Left ventricle myocardium inferior (tissue), 1 donor: ENCODE data around the gene DZIP1. TPM values are rescaled to one million over a fixed set of nuclear protein-coding genes. Genes with fewer than 3 reads are reported as not detected.
"Not testable (repeated sequence)": the region's sequence is repeated elsewhere in the genome, so short reads cannot be mapped to it uniquely, and the experiment has no call there.

ENCODE experiments used
- DNase-seq: peaks from one replicate; pipeline ENCODE4 v3.0.0-alpha.2; 2020
- H3K27ac ChIP-seq: fragments of 200-600 bp; replicated peaks from 2 replicates; pipeline ENCODE4 v1.8.0; 2021
- H3K27me3 ChIP-seq: fragments of 200-600 bp; 2 replicates; pipeline ENCODE4 v1.8.0; 2021; ENCODE audit warnings: low read depth
- H3K36me3 ChIP-seq: fragments of 200-600 bp; 2 replicates; pipeline ENCODE4 v1.8.0; 2021
- H3K4me1 ChIP-seq: fragments of 200-600 bp; 2 replicates; pipeline ENCODE4 v1.8.0; 2021
- H3K4me3 ChIP-seq: fragments of 200-600 bp; 2 replicates; pipeline ENCODE4 v1.8.0; 2021; ENCODE audit warnings: mild to moderate bottlenecking, moderate library complexity
- H3K9me3 ChIP-seq: fragments of 200-600 bp; replicated peaks from 2 replicates; pipeline ENCODE4 v1.8.0; 2021
- CTCF ChIP-seq: fragments of 200-600 bp; IDR thresholded peaks from 2 replicates; pipeline ENCODE4 v1.8.0; 2021; ENCODE audit warnings: antibody characterized with exemption, mild to moderate bottlenecking, borderline replicate concordance
- intact Hi-C: fragments of 100-400 bp; cut with micrococcal nuclease; formaldehyde crosslinking; loops from one replicate; pipeline ENCODE4 v1.11.0; 2022
- total RNA-seq: library from RNA; stranded (reverse); fragmentation: NEBNext Ultra II Directional; extraction: Animal tissue kit (Norgen Biotek cat#: 25700); gene quantifications from one replicate; pipeline ENCODE4 v1.2.1, GENCODE V29; 2021
- donor health status: DM: no; HTN: yes; CAD: no; lungs with severe emphysema.

DZIP1 gene
- total RNA-seq, 1 donor from 2014 or later: 3.8 TPM

GRCh38 chr13:95678967-95679366, 34.5 kb upstream of the DZIP1 start:
- H3K36me3 ChIP-seq: no peaks in the 10 kb centered on the region
- no peak for DNase-seq
- H3K27ac ChIP-seq: peak overlapping the region; percentile 96
- intact Hi-C loops: no loop called here
- peaks cover 93% of the 10 kb centered on the region for H3K4me1 ChIP-seq
- peak overlapping the region; percentile 93 for H3K4me3 ChIP-seq
- no peaks in the 10 kb centered on the region for H3K27me3 ChIP-seq
- TF ChIP-seq CTCF: no peak
- peaks cover under 1% of the 10 kb centered on the region for H3K9me3 ChIP-seq

GRCh38 chr13:95677564-95678266, 33.2 kb upstream of the DZIP1 start:
- H3K9me3 ChIP-seq: peaks cover 12% of the 10 kb centered on the region
- no peaks in the 10 kb centered on the region for H3K27me3 ChIP-seq
- DNase-seq: no peak
- peak overlapping the region; percentile 93 for H3K4me3 ChIP-seq
- peaks cover 97% of the 10 kb centered on the region for H3K4me1 ChIP-seq
- intact Hi-C loops: no loop called here
- TF ChIP-seq CTCF: no peak
- H3K27ac ChIP-seq: peak overlapping the region; percentile 96
- no peaks in the 10 kb centered on the region for H3K36me3 ChIP-seq

- Histone ChIP-seq H3K4me1 (peaks cover 90% of the 10 kb centered on the region), H3K4me3 (peak within 1 kb of the TSS; percentile 93), H3K27ac (peak within 1 kb of the TSS; percentile 96), H3K36me3 (peaks cover 3% of the 10 kb centered on the region), H3K9me3 (peaks cover 20% of the 10 kb centered on the region), H3K27me3 (no peaks in the 10 kb centered on the region)
- no peak for TF ChIP-seq CTCF
- peak; percentile 99 for DNase-seq
- intact Hi-C loops: no loop called here
Observed at GRCh38 chr13:95676762-95677563, 32.5 kb upstream of the DZIP1 start, which contains the start of gene DNAJC3. TSS of gene DNAJC3 (plus strand) at chr13:95677139. CDS start at chr13:95677256, 117 bp downstream.

- no peak for DNase-seq
- intact Hi-C loops: no loop called here
- Histone ChIP-seq H3K9me3 (peaks cover 27% of the 10 kb centered on the region), H3K36me3 (peaks cover 8% of the 10 kb centered on the region), H3K27me3 (no peaks in the 10 kb centered on the region), H3K27ac (peak overlapping the region; percentile 96), H3K4me3 (peak overlapping the region; percentile 93), H3K4me1 (peaks cover 83% of the 10 kb centered on the region)
- TF ChIP-seq CTCF: no peak
Observed at GRCh38 chr13:95676105-95676761, 31.7 kb upstream of the DZIP1 start.

DNA sequence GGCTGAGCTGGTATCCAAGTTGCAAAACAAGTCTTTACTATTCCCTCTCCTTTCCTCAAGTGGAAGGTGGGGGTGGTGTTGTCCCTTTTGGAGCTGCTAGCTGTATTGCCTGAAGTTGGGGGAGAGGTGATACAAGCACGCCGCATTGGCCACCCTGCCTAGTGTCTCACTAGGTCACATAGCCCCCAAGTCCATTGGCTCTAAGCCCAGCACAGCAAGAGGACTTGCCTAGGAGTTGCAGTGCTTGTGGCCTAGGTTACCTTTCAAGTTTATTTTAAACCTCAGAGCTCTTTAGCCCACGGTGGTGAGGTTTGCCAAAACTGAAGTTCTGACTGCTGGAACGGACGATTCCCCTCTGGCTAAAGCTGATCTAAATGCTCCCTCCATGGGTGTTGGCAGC, 27.1 kb upstream of the DZIP1 start:
- H3K27ac ChIP-seq: no peak overlapping the region
- H3K27me3 ChIP-seq: no peaks in the 10 kb centered on the region
- H3K4me3 ChIP-seq: no peak overlapping the region
- peaks cover 73% of the 10 kb centered on the region for H3K9me3 ChIP-seq
- H3K36me3 ChIP-seq: peaks cover 12% of the 10 kb centered on the region
- TF ChIP-seq CTCF: no peak
- intact Hi-C loops: no loop called here
- H3K4me1 ChIP-seq: peaks cover 39% of the 10 kb centered on the region
- DNase-seq: no peak

DNA sequence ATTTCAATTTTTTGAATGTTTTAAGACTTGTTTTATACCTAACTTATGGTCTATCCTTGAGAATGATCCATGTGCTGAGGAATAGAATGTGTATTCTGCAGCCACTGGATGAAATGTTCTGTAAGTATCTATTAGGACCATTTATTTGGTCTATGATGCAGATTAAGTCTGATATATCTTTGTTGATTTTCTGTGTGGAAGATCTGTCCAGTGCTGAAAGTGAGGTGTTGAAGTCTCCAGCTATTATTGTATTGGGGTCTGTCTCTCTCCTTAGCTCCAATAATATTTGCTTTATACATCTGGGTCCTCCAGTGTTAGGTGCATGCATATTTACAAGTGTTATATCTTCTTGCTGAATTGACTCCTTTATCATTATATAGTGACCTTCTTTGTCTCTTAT, 22.7 kb upstream of the DZIP1 start:
- DNase-seq, H3K4me1 ChIP-seq, intact Hi-C loops, H3K27ac ChIP-seq, H3K4me3 ChIP-seq, H3K27me3 ChIP-seq: not testable (repeated sequence)
- H3K9me3 ChIP-seq: peaks cover 84% of the 10 kb centered on the region
- peaks cover 12% of the 10 kb centered on the region for H3K36me3 ChIP-seq
